NCI-H748 (cell line): ENCODE measurements around the gene KRT81.
"Not testable (repeated sequence)": the region's sequence is repeated elsewhere in the genome, so short reads cannot be mapped to it uniquely, and the experiment has no call there.

Experiments
- DNase-seq: peaks from one replicate; lab custom pipeline; 2025; ENCODE audit not compliant: unreplicated experiment; lab: John Stamatoyannopoulos, UW

KRT81 gene

DNA sequence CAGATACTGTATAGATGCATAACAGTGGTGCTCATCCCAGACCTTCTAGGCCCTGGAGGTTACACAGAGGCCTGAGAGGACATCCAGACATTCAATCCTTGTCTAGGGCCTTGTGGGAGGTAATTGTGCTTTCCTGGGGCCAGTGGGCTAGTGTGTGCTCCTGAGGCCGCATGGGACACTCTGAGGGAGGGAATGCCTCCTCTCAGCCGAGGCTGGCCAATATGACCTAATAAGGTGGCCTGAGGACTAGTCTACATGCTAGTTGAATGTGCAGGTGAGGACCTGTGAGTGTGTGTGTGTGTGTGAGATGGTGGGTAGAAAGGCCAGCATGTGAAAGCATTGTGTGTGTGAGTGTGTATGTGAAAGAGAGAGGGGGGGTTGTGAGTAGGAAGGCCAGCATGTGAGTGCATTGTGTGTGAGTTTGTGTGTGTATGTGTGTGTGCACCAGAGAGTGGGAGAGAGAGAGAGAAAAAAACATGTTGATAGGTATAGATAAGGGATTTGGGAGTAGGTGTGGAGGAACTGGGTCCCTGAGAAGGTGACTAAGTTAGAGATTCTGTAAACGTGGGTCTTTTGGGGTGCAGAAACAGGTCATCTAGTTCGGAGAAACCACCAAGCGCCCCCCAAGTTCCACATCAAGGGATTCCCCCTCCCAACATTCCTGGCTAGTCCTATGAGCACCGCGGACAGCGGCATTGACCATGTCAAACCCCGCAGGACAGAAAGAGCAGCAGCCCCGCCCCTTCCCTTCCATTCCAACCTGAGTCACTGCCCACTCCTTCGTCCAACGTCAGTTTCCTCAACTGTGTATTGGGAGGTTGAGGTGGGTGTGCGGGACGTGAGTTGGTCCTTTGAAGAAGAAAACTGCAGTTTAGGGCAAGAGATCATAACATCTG is 9.7 kb upstream of the KRT81 start:
- no peak for DNase-seq

DNA sequence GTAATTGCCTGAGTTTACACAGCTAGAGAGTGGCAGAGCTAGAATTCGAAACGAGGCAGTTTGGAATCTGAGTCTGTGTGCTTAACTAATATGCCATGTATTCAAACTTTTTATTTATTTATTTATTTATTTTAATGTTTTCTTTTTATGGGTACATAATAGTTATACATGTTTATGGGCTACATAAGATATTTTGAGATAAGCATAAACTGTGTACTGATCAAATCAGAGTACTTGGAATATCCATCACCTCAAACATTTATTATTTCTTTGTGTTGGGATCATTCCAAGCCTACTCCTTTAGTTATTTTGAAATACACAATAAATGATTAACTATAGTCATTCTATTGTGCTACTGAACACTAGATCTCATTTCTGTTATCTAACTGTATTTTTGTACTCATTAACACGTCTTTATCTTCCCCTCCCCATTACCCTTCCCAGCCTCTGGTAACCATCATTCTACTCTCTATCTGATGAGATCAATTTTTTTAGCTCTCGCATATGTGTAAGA is 7.4 kb upstream of the KRT81 start:
- no peak for DNase-seq

DNA sequence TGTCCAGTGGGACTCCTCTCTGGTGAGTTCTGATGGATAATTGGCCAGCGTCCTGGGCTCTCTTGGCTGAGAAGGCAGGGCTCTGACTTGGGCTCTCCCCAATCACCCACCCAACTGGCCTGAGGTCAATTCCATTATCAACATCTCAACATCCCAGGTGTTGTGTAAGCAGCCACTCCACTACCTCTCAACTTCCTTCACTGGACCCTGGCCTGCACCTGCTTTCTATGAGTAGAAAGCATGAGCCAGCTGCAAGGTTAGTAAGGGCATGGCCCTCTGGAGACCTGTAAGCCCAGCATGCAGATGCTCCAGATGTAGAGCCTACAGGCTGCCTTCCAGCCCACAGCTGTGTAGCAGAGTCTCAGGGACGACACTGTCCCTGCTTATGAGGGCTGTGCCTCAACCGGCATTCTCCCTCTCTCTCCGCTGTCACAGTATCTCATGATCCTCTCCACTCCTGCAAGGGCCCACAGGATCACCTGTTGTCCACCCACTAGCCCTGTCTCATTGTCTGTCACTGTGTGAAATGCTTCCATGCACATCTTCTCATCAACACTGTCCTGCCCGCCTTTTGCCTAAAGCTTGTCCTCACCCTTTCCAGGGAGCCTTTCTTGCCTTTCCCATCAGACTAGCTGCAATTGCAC is 5.4 kb upstream of the KRT81 start:
- DNase-seq = no peak

DNA sequence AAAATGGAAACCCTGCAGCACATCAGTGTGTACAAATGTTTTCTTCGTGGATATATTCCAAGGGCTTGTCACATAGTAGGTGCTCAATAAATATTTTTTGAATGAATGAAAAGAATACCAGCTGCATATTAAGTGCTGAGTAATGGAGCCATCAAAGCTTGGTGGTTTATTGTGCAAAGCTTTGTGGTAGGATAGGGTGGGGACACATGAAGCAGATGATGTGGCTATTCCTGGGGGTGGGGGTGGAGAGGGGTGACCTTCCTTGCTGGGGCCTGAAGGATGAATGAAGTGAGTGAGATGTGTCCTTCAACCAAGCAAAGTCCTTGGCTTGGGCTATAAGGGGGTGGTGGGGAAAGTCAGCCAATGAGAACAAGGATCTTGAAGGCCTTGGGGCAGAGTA is 4.3 kb upstream of the KRT81 start:
- no peak for DNase-seq

DNA sequence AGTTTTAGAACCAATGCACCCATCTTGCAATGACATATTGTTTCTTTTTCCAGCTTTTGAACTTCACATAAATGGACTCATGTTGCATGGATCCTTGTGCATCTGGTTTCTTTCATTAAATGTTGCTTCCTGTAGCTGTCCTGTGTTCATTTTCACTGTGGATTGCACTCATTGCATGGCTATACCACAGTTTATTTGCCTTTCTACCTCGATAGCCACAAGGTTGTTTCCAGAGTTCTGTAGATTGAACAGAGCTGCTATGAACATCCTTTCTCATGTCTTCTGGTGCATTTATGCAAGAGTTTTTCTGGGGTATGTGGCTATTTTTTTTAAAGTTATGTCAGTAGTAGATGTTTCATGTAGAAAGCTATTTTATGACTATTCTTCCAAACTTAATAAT is 3.5 kb upstream of the KRT81 start:
- no peak for DNase-seq

DNA sequence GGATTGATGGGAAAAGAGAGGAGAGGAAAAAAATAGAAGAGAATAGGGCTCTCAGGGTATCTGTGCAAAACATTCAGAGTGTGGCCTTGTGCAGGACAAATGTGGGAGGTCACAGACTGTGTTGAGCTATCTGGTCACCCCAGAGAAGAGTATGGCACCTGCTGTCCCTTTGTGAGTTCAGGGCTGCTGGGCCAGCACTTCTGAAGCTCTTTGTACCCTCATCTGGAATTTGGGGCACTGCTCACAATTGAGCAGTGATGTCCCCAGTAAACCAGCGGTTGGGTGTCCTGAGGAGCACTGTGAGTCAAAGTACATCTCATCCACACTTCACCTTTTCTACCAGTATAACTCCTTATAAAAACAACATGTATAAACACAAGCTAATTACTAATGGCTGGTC is 2.6 kb upstream of the KRT81 start:
- DNase-seq = no peak

DNA sequence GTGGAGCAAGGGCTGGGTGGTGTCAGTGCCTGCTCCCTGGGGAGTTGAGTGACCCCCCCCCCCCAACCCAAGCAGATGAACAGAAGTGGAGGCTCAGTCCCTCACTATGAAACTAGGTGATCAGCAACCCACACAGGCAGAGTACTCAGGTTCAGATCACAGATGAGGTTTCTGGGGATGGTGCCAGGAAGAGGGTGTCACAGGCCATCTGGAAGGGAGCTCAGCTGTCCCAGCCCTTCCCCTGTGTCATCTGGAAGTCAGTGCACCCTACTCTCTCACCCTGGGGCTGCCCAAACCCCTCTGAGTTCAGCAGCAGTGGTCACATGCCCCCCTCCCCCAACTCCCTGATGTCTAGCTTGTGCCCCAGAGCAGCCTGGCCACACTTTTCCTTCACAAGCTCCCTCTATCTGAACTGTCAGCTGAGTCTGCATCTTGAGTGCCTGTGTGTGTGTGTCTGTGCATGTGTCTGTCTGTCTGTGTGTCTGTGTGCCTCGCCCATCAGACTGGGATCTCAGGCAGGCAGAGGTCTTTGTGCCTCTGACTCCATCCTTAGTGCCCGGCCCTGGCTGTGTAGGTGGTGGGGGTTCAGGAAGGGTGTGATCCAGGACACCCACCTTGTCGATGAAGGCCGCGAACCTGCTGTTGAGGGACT is 725 bp downstream of the KRT81 start:
- DNase-seq = not testable (repeated sequence)

DNA sequence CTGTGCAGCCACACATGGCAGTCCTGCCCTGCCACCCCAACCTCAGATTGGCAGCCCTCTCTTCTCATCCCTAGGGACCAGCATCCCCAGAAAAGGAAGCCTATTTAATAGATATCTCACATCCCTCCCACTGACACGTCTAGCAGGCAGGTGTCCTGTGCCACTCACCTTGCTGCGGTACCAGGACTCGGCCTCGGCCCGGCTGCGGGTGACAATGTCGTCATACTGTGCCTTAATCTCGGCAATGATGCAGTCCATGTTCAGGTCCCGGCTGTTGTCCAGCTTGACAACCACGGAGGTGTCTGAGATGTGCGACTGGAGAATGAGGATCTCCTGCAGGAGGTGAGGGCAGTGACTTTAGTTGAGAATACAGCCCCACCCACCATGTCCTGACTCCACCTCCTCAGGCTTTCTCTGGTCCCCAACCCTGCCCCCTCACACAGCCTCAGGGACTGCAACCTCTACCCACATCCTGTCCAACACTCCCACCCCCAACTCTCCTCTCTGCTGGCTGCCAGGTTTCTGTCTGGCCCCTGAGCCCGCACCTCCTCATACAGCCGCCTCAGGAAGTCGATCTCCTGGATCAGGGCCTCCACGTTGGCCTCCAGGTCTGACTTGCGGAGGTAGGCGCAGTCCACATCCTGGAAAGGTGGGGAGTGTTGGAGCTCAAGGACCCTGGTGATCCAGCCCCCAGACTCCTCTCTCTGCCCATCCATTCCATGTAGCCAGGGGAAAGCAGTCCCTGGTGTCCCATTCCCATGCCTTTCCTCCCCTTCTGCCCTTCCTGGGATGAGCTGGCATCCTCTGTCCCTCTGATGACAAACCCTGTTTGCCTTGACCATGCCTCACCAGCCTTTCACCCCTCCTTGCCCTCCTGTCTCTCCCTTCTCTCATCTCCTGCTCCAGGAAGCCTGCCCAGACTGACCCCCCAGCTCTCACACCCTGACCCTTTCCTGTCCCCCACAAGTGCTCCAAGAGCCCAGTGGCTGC is 3.2 kb downstream of the KRT81 start:
- not testable (repeated sequence) for DNase-seq

DNA sequence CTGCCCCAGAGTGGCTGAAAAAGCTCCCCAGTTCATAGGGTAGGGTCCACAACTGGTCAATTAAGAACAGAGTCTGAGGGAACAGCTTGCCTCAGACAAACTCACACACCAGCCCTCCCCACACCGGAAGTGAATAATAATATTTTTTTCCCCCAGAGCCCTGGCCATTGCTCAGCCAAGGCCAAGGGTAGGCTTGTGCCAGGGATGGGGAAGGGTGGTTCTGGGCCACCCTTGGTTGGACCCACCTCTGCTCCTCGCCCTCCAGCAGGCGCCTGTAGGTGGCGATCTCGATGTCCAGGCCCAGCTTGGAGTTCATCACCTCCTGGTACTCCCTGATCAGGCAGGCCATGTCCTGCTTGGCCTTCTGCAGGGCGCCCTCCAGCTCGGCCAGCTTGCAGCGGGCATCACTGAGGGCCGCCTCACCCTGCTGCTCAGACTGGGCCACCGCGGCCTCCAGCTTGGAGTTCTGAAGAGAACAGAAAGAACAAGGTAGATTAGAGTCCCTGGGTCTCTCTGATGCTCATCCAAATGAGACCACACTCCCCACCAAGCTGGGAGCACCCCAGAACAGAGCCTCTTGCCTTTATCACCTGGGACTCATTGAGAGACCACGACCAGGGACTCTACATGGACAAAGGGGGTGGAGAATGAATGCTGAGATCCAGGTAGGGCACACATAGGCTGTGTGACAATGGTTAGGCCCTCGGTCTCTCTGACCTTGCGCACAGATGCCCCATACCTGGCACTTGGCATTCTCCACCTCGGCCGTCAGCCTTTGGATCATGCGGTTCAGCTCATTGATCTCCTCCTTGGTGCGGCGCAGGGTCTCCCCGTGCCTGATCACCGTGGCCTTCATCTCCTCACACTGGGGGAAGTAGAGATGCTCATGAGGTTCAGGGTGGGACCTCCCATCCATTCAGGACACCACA is 4.2 kb downstream of the KRT81 start:
- not testable (repeated sequence) for DNase-seq

DNA sequence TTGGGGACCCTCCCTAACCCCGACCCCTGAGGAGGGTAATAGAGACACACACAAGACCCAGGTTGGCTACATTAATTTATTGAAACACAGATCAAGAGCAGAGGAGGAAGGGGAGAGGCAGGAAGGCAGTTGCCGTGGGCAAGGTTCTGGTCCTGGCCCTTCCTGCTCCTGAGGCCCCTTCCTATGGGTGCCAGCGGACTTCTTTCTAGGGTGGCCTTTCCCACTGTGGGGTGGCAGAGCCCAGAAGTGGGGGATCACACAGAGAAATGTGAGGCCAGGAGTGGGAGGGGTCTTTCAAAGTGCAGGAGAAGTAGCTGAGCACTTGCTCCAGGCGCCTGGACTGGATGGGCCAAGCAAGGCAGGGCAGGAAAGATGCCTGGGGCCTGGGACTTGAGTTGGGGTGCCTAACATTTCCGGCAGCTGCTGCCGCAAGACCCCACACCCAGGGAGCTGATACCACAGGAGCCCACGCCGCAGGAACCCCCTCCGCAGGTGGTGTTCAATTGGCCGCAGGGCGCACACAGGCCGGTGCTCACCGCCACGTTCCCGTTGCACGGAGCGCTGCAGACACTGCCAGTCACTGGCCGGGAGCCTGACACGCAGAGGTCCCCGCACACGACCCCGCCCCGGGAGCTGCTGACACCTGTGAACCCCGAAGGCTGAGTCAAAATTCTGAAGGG is 5.3 kb downstream of the KRT81 start:
- no peak for DNase-seq

DNA sequence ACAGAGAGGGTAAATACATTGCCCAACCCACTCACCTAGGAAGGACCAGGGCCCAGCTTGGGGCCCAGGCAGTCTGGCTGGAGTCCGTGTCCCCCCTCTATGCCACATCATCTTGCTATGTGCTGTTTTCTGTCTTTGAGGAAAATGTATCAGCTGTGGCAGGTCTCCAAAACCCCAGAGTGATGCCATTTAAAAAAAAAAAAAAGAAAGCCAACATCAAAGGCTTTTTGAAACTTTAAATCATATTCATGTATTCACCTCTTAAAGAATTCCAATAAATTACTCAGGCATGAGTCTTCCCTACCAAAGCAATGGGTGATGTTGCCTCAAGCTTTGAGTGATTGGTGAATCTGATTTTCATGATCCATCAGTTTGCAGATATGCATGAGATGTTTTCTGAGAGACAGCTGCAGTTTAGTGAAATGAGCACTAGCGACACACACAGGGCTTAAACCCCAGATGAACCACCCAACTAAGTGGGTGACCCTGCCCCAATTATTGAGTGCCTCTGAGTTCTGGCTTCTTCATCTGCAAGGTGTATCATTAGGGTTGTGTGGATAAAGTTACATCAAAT is 6.1 kb downstream of the KRT81 start:
- DNase-seq = no peak

DNA sequence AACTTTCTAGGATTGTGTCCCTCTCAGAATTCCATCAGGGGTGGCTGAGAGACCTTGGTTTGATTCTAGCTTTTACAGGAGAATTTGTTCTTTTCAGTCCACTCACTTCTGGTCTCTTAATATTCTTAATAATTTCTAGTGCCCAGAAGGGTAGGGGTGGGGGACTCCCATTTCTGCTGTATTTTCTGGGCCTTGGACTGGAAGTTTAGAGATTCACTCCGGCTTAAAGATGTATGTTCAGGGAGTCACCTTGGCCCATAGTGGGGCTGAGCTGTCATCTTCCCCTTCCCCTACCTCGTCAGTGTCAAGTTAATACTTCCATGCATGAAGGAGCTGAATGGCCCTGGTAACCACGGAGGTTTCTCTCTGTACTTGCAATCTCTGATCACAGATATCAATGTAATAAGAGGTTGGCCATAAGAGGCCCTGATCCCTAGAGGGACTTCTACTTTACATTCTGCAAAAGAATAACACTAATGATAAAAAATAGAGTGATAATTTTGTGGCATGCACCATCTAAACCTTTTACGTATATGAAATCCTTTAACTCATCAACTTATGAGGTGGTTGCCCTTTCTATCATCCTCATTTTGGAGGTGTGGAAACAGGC is 6.7 kb downstream of the KRT81 start:
- DNase-seq = no peak

DNA sequence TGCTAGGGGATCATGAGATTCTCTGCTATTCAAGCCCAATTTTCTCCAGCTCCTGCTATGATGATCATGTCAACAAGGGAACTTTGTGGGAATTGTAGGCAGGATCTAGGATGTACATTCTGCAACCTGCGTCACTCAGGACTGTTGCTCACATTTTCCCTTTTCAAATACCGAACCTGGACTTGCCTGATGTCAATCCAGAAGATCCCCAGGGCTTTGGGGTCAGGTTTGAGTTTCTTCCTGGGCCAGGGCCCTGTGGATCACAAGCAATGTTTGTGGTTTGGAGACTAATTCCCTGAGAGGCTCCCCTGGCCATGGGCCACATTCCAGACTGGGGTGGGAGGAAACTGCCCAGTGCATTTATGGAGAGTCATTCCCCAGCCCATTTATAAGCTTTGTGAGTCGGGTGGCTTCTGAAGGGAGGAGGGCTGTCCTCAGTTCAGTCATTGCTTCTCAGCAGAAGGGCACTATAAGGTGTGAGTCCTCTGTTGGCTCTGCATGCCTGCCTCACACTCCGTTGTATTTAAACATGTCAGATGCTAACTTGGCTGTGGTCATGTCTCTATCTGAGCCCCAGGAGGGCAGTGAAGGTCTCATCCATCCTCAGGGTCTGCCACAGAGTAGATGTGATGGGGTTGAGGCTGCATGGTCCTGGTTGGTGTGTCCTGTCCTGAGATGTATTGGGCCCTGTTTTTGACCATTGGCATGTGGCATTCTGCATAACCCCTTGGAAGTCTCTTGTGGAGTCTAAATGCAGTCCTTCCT is 10.4 kb downstream of the KRT81 start:
- DNase-seq = no peak

DNA sequence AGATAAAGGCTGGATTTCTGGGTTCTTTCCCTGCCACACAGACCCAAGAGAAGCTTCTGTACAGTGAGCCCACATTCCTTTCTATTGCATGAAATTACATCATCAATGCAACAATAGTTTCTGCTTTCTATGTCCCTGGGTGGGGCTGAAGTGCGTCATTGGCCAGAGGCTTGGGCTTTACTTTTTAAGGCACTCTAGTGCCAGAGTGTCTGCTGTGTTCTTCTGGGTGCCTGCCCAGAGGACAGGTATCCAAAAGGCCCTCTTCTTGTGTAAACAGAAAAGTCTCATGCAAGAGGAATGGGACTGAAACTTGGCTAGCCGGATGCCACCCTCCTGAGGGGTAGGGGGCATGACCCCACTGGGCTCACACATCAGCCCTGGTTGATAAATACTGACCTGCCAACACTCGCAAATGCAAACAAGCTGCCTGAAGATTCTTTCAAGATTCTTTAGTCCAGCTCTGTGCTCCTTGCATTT is 11.0 kb downstream of the KRT81 start:
- DNase-seq = no peak

DNA sequence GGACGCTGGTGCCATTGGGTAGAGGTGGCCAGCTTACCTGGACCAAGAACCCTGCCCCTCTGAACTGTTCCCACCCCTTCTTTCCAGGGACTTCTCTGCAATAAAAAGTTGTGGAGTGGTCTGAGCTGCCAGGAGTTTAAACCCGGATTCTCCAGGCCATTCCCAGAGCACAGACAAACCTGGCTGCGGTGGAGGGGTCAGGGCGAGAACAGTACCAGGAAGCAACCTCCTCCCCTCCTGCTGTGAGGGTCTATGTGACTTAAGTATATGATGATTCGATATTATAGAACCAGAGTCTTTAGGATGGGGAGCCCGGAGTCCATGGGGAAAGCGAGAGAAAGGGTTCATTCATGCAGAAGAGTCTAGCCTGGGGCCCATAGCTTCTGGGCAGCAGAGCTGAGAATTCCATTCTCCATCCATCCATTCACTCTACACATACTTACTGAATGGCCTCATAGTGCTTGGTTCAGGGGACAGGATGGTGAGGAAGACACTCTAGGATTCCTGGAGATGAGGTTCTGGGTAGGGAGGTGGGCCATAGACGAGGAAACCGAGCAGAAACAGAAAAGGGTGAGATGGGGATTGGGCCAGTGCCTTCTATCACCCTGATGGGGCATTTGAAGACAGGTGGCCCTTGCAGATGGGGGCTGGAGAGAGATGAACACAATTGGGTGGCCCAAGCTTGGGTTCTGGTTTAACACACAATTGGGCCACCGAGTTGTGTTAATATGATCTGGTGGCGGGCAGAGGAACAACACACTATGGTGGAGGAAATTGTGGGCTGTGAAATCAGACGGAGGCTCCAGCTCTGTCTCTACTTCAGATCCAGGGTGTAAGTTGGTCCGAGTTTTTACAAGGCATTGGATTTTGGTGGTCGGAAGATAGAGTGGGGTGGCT is 11.7 kb downstream of the KRT81 start:
- no peak for DNase-seq
